Amniotic epithelial cell (primary cell): ENCODE measurements around the gene FBXL7.
"Not testable (repeated sequence)": the region's sequence is repeated elsewhere in the genome, so short reads cannot be mapped to it uniquely, and the experiment has no call there.

Source experiments
- DNase-seq: peaks from one replicate; pipeline ENCODE4 v3.0.0-alpha.2; 2010; ENCODE audit warnings: low read depth

The FBXL7 gene

DNA sequence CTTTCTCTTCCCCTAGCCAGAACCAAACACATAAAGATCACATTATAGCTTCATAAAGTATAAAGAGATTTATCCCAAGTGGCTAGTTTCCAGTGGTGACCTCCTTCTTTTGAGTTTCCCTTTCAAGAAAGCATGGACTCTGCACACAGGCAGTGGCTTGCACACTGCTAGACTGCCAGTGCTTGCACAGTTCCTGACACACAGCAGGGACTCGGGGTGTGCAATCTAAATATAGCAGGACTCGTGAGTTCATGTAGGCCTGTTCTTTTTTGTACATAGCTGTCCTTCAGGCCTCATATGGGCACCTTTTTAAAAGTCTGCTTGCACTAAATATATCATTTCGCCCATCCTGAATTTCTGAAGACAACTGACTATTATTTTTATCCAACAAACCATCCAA, 308.6 kb downstream of the FBXL7 start:
- DNase-seq = no peak

DNA sequence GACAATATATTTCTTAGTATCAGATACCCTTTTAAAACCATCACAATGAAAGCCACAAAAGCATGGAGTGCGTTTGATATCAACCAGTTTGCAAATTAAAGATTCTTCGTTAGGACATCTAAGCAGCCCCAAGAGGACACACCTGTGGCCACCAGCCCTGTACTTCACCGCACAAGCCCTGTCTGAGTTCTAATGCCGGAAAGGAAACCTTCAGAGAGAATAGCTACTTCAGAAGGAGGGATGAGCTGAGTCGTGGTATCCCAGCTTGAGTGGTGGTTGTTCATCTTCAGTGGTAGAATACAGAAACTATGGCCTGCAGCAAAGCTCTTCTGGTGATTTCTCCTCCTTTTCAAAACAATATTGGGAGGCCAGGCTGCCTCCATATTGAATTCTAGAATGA, 319.6 kb downstream of the FBXL7 start:
- DNase-seq = no peak

DNA sequence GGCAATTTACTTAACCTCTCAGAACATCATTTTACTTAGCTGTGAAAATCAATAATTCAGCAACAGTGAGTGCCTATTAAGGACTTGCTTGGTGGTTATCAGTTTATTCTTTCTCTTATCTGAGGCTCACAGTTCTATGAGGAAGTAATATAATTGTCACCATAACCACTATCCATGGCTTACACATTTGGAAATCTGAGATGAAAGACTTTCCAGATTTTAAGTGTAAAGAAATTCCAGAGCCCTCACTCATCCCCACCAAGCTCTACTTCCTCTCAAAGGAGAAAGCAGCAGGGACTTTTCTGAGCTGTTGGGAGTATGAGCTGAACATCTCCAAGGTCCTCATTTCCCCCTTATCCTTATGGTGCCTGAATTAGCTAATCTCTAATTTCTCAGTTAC, 321.5 kb downstream of the FBXL7 start:
- peak; percentile 40 for DNase-seq

DNA sequence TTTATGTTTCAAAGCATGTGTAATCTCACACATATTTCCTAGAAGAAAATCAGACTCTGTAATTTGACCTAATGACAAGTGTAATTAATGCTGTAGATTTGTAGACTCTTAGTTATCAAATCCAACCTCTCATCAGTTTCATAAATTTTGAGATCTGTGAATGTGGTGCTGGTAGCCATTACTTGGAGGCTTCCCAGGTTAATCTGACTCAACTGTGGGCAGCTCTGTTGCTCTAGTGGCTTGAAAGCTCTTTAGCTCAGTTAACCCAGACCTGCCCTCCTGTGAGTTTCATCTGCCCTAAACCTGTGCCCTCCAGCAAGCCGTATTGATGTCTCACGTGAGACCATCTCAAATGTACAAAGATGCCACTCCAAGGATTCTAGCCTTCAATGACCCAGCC, 323.4 kb downstream of the FBXL7 start:
- peak; percentile 64 for DNase-seq

DNA sequence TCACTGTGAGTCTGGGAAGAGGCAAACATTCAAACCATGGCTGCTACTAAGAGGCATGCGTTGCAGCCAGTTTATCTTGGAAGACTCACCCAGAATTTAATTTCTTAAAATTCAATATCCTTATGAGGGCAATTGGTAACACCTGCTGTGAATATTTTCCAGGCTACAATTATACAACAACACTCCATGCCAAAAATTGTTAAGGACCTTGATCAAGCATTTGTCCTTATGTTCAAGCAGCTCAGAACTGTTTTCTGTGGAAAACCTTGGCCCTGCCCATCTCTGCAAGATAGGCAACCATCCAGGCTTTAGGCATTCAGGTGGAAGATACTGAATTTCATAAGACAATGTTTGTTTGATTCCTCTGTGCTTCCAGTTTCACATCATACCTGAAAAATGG, 327.8 kb downstream of the FBXL7 start:
- no peak for DNase-seq

DNA sequence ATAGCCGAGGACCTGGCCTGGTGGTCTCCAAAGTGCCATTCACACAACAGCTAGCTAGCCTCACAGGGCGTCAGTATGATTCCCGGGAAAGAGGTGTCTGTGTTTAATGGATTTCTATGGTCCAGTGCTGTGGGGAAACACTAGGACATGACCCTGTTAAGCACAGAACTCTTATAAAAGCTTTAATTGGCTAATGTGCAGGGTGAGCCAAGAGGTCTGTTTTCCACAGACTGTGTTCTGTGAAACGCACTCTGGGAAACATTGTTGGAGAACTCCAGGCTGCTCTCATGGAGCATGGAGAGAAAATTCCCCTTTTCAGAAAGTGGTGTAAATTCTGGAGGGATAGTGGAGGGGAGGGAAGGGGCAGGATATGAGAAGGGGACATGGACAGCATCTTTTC, 331.4 kb downstream of the FBXL7 start:
- no peak for DNase-seq

DNA sequence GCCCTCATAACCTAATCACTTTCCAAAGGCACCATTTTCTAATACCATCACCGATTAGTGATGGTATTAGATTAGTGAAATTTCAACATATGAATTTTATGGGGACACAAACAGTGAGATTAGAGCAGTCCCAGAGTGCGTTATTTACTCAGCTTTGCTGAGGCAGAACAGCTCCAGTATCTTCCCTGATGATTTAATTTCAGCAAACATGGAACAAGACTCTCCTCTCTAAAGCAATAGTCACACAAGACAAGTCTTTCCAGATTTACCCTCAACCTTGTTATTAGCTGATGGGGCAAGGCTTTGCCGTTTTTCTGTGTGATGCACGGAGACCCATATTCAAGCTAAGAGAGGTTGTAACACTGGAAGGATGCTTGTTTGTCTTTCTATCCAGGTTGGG, 333.4 kb downstream of the FBXL7 start:
- no peak for DNase-seq

DNA sequence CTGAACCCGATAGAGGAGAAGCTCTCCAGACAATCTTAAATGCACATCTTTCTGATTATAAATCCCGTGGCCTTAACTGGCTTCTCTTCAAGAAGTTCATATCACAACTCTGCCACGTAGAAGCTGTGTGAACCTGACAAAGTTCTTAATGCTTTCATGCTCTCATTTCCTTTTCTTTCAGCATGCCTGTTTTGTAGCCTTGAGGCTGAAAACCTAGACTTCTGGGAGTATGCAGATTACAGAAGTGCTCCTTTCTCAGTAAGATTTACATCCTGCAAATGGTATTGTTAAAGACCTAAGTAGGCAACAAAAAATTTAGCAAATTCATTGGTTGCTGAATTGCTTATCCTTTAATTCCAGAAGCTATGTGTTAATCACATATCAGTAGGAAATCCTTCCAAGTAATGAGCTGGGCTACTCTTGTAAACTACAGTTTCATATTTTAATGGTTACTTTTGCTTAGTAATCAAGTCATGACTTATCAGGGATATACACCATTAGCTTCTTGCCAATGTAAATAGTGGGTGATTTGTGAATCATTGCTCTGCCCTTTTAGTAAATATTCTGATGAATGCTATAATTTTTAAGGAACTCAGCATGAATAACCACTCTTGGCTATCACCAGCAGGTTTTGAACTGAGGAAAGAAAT, 334.7 kb downstream of the FBXL7 start:
- DNase-seq = peak; percentile 79

DNA sequence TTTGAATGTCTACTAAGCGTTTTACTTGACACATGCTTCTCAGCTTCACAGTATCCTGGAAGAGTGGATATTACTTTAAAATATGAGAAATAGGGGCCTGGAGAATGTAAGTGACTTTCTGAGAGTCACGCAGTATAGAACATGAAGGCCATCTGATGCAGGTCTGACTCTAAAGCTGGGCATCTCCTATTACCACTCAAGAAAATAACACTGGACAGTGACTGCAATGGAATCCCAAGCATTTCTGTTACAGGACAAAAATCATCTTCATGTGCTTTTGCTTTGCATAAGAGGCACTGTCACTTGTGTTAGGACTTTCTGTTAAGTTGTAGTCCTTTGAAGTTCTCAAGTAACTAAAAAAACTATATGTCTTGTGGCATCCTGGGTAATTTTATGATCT, 335.5 kb downstream of the FBXL7 start:
- DNase-seq = no peak

DNA sequence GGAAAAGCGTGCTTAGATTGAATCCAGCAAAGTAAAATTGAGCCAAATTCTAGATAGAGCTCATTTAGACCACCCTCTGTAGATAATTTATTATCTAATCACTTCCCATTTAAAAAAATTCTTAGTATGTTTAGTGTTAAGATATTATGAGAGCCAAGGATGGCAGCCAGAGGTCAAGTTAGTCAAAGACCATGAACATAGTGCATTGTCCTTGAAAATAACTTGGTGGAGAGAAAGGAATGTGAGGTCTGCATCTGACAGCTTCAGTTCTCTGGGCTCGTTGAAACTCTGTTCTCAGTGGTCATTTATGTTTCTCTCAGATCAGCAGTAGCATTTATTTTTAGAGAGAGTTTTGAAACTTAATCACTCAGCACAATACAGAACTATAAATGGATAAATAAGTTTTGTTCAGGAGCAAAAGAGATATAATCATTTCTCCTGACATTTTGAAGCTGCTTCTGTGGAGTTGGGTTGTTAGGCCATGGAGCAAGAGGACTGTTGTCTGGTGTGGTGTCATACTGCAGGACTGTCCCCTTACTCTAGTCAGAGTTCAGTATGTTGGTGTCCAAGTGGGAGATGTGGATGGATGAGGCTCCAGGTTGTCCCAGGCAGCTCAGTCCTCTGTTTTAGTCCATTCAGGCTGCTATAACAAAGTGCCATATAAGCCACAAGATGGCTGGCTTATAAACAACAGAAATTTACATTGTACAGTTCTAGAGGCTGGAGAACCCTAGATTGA, 337.7 kb downstream of the FBXL7 start:
- DNase-seq = peak; percentile 32

DNA sequence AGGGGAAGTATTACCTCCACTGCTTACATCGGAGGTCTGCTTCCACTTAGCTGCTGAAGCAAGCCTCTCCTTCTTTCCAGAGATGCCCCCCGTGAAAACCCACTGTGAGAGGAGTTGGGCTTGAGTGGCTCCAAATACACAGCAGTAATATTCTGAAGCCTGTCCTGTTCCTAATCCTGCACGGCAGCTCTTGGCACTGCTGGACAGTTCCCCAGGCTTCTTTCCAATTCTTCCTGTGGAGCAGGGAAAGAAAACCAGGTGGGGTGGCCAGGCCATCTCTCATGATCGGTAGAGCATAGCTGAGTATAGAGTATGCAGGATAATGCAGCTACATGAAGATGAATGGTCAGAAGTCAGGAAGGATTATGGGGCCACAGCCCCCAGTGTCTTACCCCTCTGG, 344.3 kb downstream of the FBXL7 start:
- peak; percentile 13 for DNase-seq

DNA sequence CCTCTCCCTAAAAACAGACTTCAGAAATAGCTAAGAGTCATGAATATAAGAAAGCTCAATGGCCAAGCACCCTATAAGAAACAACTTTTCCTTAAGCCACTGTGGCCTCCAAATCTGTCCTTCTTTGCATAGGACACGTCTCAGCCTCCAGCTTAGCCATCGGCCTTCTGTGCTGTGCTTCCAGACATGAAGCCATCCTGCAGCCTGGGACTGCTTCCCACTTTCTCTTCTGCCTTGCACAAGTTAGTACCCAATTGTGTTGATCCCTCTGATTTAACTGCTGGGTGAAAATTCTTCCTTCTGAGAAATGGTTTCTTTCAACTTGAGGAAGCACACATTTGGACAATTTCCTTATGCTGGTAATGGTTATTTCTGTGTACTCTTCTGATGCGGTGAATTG, 344.9 kb downstream of the FBXL7 start:
- DNase-seq = no peak

DNA sequence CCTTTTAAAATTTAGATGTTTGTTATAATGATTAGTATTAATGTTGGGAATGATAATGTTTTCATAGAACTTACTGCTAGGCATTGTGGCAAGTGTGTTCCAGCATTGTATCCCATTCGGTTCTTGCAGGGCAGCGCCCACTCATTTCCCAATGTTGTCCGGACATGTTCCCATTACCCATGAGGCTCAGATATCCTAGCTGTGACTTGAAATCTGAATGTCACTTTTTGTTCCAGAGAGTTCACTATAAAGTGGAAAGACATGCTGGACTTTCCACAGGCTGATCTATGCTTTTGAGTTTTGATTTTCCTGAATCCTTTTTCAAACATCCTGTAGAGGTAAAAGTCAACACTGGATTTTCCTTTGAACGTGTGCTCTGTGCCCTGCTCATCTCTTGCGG, 350.6 kb downstream of the FBXL7 start:
- DNase-seq = no peak

DNA sequence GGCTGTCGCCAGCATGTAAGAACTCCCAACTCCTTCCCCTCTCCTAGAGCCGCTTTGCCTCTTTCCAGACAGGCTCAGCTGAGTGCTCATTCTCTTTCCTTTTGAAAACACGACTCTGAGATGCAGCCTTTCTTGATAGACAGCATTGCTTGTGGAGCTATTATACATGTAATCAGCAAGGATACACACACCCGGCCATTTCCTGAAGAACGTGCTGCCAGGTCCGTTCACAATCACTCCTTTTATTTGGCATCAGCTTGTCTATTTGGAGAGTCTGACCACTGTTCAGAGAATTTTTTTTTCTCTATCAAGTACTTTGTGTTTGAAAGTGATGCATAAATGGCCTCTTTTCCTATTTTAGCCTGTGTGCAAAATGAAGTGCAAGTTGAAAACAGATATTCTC, 351.0 kb downstream of the FBXL7 start:
- no peak for DNase-seq

DNA sequence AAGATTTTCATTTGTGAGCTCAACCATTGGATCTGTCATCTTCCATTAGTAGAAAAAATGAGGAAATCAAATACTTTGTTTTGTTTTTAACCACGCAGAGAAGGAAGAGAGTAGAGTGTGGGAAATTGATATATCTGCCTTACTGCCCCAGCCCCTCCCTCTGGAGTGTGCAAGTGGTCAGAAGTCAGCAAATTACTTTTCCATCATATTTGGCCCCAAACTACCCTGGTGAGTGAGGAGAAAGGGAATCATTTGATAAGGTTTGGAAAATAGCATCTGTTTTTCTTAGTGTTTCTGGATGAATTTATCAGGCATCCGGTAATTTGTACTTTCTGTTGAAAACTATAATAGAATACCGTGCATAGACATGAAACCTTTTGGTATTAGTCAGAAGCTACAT, 352.2 kb downstream of the FBXL7 start:
- DNase-seq = no peak

DNA sequence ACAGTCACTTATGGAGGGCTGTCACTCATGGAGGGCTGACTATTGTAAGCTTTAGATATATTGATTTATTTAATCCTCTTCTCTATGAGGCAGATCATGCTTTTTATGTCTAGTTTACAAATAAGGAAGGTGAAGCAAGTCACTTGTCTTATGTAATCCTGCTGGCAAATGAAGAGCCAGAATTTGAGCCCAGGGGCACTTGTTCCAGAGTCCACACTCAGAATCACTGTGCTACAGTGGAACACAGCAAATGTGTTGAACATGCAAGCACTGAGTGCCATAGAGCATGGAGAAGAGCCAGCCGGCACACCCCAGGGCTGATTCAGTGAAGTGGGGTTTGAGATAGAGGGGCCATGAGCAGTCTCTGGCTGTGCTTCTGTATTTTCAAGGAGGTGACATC, 353.0 kb downstream of the FBXL7 start:
- DNase-seq = no peak

DNA sequence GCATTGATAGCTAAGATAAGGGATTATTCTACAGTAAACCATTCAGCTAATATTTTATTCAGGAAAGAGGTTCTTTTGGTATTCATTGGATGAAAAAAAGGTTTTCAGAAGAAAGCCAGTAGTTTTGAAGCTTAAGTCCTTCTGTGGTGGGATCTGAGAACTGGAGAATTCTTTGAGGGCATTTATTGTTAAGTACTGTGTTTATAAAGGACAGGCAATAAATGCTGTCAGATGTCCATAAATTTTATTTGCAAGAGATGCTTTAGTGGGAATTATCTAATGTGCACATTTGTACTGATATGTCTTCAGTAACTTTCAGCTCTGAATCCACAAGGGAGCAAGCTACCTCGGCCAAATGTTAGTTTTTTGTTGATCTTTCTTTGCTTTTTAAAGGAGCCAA, 358.3 kb downstream of the FBXL7 start:
- DNase-seq = no peak

DNA sequence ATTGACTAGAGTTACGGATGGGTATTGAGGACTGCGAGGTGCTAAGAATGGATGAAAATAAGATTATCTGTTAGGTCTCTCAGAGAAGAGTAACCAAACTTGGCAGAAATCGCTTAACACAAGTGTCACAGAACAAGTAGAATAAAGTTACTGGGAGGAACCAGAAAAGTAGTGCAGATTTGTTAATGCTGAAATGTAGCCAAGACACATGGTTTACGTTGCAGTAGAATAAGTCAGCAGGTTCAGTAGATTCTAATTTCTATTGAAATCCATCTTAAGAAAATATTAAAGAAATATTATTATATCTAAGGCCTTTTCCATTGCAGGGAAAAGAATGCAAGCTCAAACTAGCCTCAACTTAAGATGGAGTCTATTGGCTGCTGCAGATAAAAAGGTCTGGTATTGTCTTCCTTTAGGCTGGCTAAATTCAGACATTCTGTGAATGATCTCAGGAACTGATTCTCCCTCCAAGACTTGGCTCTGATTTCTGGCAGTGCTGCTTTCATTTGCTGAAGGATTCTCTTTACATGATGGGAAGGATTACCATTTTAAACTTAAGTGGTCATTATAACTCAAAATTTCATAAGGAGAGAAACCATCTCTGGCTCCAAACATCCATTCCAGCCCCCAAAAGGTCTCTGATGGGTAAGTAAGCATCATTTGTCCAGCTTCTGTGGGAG, 364.7 kb downstream of the FBXL7 start:
- DNase-seq = no peak

DNA sequence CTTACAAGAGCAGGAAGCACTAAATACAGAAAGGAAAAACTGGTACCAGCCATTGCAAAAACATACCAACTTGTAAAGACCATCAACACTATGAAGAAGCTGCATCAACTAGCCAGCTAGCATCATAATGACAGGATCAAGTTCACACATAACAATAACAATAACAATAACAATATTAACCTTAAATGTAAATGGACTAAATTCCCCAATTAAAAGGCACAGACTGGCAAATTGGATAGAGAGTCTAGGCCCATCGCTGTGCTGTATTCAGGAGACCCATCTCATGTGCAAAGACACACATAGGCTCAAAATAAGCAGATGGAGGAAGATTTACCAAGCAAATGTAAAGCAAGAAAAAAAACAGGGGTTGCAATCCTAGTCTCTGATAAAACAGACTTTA, 372.3 kb downstream of the FBXL7 start:
- not testable (repeated sequence) for DNase-seq

DNA sequence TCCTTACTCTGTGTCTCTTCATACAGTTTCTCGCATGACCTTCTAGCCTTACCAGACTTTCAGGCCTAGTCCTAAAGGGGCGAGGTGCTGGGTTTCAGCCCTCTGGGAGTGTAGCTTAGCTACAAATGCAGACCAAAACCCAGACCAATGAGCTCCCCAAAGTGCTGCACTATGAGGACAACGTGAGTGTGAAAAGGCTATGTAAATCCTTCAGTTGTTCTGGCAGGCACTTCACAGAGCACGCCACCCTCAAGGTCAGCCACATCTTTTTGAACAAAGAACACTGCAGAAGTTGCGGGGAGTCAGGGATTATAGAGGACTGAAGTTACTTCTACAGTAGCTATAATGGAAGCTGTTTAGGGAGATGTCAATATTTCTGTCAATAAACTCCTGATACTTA, 377.9 kb downstream of the FBXL7 start:
- no peak for DNase-seq

DNA sequence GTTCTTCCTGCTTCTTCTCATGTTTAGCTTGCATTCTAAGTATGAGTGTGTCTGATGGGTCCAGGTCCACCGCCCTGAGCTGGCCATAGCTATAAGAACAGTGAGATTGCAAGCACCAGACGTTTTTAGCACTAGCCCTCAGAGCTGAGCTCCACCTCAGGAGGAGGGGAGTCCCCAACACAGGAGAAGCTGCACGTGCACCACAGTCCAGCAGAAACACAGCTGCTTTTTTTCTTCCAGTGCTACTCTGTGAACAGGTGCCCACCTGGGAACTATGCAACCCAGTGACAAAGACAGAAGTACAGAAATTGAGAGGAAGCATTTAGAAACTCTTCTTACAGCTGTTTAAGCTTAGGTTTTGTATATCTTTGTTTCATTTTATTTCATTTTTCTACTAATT, 380.2 kb downstream of the FBXL7 start:
- DNase-seq = no peak

DNA sequence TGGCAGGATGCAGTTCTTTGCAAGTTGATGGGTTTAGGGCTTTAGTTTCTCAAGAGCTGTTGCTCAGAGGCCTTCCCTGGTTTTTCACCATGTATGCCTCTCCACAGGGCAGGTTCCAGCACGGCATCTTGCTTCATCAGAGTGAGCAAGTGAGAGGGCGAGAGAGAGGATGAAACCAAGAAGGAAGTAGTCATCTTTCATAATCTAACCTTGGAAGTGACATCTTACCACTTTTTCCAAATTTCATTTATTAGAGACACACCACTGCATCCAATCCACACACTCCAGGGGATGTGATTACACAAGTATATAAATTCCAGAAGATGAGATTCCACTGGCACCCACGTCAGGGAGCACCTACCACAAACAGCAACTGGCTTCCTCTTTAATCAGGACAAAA, 385.2 kb downstream of the FBXL7 start:
- peak; percentile 97 for DNase-seq

DNA sequence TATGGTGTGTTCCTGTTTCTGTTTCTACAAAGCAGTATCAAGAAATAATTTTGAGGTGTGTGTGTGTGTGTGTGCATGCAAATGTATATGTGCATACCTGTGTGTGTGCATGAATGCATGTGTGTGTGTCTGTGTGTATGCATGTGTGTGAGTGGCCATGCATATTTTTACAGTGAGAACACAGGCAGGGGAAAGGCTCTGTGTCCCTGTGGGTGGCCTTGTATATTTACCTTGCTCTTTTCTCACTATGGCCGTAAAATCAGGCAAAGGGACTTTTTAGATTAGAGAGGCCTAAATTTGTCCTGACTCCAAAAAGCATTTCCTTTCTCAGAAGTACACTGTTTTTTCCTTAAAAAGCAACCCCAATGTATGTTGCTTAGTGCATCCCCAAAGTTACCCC, 386.2 kb downstream of the FBXL7 start:
- no peak for DNase-seq

DNA sequence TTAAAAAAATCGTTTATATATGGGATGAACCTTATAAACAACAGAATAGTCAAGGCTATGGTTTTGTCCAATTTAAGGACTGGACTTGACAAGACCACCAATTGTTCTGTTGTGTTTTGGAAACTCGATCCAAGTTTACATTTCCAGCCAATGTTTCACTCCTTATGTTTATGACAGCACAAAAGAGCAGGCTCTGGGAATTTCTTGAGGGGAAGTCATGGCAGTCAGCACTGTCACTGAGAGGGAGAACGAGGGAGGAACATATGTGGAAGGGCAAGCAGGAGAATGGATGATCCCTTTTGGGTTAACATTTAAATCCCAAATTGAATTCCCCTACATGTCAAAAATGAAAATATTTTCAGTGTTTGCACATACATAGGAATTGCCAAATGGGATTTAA, 387.1 kb downstream of the FBXL7 start:
- no peak for DNase-seq
